ENCODE data around the gene KLHL22.

KLHL22 gene

DNA sequence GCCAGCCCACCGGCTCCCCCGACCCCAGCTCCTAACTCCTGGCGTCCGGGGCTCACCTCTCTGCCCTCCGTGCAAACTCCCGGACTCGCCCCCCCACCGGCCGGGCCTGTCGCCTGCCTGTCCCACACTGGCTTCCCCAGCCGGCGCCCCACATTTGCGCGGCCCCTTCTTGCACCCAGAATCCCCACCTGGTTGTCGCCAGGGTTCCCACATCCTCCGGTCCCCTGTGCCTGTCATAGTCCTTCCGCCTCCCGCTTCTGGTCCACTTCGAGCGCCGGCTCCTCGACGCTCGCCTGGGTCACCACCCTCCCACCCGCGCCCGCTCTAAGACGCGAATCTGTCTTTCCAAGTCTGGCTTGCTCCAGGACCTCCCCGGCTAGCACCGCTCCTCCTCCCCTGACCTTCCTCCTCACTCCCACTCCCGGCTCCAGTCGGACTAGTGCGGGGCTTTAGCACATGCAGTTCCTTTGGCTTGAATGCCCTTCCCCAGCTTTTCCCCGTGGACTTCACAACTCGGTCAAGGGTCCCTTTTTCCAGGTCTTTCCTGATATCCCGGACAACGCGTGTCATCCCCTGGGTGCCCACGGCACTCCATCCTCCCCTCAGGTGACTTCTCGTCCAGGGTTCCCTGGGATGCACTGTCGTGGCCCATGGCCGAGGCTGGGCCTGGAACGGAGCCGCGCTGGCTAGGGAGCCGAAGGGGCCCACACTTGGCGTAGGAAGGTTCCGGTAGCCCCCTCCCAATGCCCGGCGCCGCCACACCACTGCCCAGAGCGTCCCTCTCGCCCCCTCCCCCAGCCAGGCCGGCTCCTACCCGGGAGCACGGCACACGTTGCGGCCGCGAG lies 58.6 kb downstream of the KLHL22 start:
- FAIRE-seq (no peak), DNase-seq (ENCODE audit: extremely low spot score, insufficient read length, low read depth) (no peak)

DNA sequence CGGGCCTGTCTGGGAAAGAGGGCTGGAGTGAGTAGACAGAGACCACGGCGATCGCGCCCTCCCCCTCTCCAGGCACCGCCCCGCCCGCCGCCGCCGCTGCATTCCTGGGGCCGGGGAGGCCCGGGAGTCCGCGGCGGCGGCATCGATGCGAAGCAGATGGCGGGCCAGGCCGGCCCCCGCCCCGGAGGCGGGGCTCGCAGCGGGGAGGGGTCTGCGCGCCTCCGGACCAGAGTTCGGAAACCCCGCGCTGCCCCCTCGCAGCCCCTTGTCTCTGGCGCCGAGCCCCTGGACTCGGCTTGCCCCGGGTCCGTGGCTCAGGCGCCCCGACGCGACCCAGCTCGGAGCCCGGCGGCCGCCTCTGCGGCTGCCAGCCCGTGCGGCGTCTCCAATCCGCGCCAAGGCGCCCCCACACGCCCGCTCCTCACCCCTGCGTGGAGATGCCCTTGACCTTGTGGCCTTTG lies 59.3 kb downstream of the KLHL22 start:
- DNase-seq (ENCODE audit: extremely low spot score, insufficient read length, low read depth), result no peak
- FAIRE-seq, result no peak

DNA sequence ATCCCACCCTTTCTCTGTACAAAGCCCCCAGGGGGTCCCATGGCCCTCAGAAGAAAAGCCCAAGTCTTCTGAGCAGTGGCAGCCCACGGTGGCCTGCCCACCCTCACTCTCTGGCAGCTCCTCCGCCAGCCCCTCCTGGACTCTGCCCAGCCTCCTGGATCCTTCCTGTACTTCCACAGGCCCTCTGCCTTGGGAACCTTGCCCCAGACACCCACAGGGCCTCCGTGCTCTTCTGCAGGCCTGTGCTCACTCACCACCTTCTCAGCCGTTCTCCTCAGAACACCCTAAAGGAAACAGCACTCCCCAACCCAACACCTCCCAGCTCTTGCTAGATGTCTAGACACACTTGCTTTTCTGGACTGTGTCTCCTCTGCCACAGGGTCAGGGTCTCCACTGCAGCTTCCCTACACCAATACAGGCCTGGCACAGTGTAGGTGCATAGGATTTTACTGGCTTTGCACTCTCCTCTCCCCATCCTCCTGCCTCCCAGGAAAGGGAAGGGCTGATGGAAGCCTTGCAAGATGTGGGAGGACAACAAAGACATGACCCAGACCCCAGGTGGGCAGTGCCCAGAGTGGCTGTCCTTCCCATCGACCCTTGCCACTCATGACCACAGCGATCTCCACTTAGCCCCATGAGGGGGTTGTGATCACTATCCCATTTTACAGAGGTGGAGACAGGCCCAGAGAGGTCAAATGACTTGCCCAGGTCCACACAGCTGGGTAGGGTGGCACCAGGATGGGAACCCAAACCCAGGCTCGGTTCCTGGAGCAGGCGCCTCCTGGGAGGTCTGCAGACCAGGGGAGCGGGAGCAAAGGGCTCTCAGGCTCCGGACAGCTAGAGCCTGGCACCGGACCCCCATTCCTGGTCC lies 59.9 kb downstream of the KLHL22 start:
- no peak for DNase-seq (ENCODE audit: extremely low spot score, insufficient read length, low read depth)
- no peak for FAIRE-seq

DNA sequence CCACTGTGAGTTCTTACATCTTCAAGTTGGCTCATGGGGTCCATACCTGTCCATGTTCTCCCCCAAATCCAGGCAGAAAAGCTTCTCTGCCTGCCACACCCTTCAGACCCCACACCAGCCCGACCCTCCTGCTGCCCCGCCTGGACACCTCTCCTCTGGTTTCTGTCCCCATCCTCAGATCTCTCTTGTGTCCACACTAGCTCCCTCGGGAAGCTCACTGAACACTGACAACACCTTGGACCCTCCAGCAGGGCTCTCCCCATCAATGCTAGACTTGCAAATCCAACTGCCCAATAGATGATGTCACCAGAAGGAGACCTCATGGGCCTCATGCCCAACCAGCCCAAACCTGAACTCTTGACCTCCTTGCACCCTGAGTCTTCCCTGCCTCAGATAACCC lies 60.8 kb downstream of the KLHL22 start:
- FAIRE-seq (no peak), DNase-seq (ENCODE audit: extremely low spot score, insufficient read length, low read depth) (no peak)

DNA sequence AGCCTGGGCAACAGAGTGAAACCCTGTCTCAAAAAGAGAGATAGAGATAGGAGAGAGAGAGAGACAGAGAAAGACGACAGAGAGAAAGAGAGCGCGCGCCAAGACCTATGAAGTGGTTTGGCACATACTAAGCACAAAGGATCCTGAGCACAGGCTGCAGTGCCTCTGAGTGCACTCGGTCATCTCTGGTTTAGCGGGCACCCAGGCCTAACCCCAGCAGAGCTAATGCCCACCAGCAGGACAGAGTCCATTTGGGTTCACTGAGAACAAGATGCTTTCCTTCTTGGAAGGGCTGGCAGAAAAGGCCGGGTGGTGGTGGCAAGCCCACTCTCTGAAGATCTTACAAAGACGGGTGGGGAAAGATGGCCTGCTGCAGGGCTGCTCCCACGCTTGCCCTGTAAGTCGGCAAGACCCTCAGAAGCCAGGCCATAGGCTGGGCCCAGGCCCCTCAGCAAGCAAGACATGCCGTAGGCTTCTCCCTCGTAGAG lies 61.3 kb downstream of the KLHL22 start:
- no peak for FAIRE-seq
- DNase-seq (ENCODE audit: extremely low spot score, insufficient read length, low read depth), result no peak

DNA sequence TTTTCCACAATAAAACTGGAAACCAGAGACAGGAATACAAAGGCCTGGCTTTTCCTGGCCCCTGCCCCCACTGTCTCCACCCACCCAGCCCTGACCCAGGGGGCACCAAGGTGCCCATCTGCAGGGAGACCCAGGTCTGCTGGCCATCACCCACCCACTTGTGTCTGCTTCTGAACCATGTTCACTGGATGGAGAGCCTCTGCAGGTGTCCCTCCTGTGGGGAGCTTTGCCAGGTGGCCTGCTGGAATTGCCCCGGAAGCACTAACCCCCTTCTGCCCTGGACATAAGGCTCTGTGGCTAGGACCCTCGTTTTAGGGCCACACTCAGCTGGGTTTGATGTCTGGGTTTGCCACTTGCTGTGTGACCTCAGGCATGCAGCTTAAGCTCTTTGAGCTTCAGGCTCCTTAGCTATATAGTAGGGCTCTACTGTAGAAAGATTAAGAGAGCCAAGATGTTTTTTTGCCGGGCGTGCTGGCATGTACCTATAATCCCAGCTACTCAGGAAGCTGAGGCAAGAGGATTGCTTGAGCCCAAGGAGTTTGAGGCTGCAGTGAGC lies 61.8 kb downstream of the KLHL22 start:
- FAIRE-seq (no peak), DNase-seq (ENCODE audit: extremely low spot score, insufficient read length, low read depth) (no peak)

DNA sequence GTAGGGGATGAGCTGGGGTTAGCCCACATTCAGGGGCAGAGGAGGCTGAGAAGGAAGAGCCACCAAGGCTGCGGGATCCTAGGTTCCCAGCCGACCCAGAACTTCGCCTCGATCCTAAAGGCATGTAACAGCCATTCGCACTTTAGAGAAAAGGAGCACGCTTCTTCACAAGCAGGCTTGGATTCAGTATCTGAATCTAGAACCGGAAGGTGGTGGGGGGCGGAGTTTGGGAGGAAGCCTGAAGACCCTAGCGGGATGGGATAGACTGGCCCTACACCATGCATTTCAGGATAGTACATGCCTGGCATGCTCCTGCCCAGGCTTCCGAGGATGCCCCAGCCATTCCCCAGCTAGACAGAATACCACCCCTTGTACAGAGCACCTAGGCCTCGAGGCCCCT lies 62.4 kb downstream of the KLHL22 start:
- FAIRE-seq (no peak), DNase-seq (ENCODE audit: extremely low spot score, insufficient read length, low read depth) (no peak)

DNA sequence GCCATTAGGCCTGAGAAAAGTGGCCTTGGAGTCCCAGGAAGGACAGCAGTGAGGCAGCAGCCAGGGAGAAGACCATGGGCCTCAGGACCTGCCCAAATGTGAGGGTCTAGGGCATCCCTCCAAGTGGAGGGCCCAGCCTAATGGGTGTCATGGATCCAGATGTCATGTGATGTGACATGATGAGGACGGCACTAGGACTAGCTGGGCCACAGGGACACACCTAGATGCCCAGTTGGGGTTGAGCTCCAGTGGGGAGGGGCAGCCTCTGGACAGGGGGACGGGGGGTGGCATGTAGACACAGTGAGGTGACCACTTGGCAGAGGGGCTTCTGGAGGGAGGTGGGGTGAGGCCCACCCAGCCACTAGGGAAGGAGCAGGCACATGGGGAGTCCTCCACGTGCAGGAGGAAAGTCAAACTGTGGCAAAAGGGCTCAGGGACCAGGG lies 63.3 kb downstream of the KLHL22 start:
- FAIRE-seq (no peak), DNase-seq (ENCODE audit: extremely low spot score, insufficient read length, low read depth) (no peak)

DNA sequence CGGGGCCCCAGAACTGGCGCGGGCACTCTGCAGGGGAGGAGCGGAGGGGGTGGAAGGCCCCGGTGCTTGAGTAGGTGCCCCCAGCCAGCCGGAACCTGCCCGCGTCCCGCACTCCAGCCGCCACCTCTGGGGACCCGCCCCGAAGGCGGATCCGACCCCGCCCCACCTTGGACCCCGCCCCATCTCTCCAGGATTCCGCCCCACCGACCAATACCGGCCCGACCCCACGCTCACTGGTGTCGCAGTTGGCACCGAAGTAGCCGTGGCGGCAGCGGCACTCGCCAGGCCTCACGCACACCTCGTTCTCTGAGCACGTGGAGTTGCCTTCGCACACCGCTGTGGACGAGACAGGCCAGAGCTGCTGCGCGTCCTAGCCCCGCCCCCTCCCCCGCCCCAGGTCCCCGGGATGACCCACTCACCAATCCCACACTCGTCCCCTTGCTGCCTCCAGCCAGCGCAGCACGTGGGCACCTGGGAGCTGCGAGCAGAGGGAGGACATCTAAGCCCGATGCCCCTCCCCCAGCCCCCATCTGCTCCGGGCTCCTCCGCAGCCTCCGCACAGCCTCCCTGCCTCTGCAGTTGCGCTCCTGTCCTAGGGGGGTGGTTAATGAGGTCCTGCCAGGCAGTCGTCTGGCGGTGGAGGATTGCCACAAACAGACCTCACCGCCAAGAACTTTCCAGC lies 63.9 kb downstream of the KLHL22 start:
- DNase-seq (ENCODE audit: extremely low spot score, insufficient read length, low read depth) (no peak), FAIRE-seq (no peak)

DNA sequence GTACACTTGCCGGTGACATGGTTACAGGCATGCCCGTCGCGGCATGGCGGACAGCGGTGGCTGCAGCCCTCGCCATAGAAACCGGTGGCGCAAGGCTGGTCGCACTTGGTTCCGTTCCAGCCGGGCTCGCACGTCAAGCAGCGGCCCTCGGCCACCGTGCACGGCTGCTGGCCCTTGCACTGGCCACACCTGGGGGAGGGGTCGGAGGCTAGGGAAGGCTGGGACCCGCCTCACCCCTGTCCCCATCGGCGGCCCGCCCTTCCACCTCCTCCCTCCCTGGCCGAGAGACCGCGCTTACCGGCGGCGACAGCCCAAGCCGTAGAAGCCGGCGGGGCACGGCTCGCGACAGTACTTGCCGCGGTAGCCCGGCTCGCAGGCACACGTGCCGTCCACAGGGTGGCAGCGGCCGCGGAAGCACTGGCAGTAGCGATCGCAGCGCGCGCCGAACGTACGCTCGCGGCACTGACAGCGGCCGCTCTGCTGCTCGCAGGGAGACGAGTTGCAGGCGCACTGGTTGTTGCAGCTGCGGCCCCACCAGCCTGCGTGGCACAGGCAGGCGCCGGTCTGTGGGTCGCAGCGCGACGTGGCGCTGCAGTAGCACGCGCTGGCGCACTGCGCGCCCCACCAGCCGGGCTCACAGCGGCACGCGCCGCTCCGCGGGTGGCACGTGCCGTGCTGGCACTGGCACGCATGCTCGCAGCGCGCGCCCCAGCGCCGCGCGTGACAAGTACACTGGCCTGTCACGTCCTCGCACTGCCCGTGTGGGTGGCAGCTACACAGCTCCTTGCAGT lies 64.7 kb downstream of the KLHL22 start:
- DNase-seq (ENCODE audit: extremely low spot score, insufficient read length, low read depth), result no peak
- FAIRE-seq, result no peak

DNA sequence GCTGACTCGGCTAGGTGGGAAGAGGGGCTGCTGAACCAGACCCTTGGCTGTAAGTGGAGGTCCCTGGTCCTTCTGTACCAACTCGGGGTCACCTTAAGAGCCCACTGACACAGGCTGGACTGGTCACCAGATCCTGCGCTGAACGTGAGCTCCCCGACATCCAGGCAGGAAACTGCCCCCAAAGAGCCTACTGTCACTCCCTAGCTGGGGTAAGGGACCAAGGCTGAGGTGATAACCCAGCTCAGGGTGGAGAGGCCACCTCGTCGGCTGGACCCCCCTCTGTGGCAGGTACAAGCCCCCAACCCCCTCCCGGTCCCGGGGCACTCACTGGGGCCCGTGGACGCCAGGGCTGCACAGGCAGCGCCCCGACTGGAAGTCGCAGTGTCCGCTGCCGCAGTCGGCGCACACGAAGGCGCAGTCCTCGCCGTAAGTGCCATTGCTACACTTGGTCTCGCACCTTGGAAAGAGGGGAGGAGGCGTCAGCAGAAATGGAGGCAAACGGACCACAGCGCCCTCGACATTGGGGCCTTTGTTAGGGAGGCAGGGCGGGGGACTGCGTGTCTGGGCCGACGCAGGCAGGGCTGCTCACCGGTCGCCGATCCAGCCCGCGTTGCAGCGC lies 65.4 kb downstream of the KLHL22 start:
- DNase-seq (ENCODE audit: extremely low spot score, insufficient read length, low read depth) (no peak), FAIRE-seq (no peak)

DNA sequence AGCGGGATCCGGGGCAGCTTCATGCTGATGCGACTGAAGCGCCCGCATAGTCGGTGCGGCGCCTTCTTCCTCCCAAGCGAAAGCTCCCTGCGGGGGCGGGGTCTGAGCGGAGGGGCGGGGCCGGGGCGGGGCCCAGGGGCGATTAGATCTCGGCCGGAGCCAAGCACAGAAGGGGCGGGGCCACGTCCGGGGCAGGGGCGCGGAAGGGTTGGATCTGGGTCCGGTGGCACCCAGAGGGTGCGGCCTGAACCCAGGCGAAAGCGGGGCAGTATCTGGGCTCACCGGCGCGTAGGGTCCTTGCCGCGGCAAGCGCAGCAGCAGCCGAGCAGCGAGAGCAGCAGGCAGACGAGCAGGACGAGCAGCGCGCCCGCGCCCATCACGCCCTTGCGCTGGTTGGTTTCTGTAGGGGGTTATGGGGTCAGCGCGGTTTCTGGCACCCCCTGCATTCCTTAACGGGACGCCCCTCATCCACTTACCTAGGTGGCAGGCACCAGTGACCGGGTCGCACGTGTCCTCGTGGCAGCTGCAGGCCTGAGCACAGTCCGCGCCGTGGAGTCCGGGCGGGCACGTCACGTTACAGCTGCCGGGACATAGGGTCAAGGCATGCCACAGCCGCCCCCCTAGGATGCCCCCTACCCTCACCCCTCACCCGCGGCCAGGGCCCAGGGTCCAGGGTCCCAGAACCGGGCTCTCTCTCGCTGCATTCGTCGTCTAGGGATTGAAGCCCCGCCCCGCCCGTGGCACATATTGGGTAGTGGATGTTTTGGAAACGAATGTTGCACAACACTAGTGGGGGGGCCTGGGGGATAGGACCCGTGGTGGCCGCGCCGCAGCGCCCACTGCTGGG lies 66.1 kb downstream of the KLHL22 start:
- DNase-seq (ENCODE audit: extremely low spot score, insufficient read length, low read depth) (peak; percentile 76), FAIRE-seq (peak; percentile 59)

DNA sequence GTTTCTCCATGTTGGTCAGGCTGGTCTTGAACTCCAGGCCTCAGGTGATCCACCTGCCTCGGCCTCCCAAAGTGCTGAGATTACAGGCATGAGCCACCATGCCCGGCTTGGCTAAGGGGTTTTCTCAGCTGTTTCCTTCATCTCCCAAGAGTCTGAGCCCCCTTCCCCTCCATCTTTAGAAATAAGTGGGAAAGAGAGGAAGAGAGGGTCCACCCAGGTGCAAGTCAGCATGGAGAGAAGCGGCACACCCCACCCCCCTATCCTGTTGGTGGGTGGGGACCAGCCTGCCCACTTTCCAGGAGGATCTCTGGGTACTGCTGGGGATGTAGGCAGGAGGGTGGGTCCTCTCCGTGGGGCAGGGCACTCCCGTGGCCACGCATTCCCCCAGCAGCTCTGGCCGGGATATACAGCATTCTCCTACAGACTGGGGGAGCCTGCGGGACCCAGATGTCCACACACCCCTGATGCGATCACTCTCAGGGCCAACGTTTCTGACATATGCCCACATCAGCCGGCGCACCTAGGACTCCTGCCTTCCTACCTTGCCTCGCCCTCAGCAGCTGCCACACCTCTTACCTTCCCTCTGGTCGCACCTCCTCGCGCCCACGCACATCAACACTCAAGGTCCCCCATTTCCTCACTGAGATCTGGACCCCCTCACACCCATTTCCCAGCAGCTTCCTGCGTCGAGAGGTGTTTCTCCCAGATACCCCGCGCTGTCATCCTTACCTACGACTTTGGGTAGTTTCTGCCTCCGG lies 66.9 kb downstream of the KLHL22 start:
- FAIRE-seq, result no peak

DNA sequence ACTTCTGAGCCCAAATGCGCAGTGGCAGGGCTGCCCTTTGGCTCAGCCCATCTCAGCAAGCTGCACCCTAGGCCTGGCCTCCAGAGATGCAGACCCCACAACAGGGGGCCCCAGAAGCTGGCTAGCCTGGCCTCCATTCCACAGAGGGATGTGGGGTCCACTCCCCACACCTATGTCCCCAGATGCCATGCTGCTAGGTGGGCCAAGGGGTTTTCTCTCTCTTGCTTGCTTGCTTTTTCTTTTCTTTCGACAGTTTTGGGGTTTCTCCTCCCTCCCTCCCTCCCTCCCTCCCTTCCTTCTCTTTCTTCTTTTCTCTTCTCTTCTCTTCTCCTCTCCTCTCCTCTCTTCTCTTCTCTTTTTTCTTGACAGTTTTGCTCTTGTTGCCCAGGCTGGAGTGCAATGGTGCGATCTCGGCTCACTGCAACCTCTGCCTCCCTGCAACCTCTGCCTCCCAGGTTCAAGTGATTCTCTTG lies 67.6 kb downstream of the KLHL22 start:
- DNase-seq (ENCODE audit: extremely low spot score, insufficient read length, low read depth) (no peak), FAIRE-seq (no peak)

More for the DNA sequence above, 66.9 kb downstream of the KLHL22 start:
- DNase-seq (ENCODE audit: extremely low spot score, insufficient read length, low read depth), result no peak

DNA sequence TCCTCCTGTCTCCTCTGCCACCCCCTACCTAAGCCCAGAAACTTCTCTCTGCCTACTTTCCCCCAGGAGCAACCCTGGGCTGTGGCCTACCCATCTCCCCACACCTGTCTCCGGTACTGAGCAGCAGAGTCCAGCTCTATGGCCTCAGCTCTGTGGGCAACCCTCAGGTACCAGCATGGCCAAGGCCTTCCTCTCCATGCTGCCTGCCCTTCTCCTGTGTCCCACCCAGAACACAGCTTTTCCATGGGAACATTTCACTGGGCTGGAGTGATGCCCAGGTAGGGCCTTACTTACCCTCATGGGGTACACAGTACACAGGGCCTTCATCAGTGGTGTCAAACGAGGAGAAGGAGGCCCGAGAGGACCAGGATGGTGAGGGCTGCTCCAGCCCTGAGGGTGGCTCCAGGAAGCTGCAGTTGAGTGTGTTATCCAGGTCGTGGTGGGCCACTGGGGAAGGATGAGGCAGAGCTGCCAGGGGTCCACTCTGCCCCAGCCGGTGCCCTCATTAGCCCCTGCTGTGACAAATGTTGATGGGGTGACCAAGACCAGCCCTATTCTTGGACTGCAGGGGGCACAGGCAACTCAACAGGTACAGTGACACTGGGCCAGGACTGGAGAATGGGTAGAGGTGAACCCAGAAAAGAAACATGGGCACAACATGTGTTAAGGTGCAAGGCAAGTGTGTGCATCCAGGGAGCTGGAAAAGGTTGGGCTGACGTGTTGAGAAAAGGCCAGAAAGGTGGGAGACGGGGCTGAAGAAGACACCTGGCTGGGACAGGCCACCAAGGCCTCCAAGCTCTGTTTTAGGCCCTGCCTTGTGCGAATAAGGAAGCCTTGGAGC lies 68.3 kb downstream of the KLHL22 start:
- no peak for DNase-seq (ENCODE audit: extremely low spot score, insufficient read length, low read depth)
- no peak for FAIRE-seq

DNA sequence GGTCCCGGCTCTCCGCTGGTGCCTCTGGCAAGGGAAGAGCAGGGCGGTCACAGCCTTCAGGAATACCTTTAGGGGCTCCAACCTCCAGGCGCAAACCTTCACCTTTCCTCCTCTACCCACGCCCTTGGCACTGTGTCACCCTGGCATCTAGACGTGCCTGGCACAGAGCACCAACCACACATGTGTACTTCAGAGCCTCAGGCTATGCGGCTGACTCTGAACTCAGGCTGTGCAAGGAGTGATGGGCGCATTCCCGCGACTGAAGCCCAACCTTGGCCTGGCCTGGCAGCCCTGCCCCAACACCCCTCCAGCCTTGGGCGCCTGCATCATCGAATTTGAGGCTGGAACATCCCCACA lies 69.4 kb downstream of the KLHL22 start:
- no peak for FAIRE-seq
- no peak for DNase-seq (ENCODE audit: extremely low spot score, insufficient read length, low read depth)
